Measurements from ENCODE around the gene PPP4R2. TPM values are rescaled to one million over a fixed set of nuclear protein-coding genes. Genes with fewer than 3 reads are reported as not detected.

The PPP4R2 gene
- total RNA-seq, 1 donor from 2014 or later = 65.7 TPM

DNA sequence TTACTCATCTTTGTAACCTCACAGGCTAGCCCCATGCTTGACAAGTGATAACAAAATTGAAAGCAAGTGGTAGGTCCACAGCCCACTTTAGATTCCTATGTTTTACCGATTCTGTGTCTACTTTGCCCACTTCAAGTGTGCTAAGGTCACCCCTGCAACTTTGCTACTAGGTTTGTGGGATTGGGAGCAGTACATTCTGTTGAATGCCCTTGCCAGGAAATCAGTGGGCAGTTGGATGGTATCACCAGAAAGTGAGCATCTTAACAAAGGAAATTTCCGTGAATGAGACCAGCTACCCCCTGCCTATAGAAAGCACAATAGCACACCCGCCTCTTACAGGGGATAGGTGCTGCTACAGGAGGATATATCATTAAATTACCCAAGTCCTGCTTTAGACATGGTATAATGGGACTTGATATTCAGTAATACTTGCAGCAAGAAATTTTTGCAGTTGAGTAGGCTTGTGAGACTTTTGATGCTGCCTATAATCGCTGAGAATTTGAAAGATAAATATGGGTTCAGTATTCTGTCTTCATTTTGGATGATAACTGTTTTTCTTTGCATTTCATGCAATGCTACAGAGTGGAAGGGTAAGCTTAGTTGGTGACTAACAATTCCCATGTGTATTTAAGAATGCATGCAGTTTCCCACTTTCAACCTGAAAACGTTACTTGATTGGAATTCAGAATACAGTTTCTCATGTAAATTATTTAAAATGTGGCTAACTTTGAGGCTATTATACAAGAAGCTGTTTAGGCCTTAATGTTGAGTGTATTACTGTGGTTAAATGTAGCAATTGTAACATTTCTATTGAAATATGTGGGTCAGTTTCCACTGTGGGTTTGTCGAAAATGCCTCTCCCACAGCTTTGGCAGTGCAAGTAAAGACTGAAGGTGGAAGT lies 74.3 kb downstream of the PPP4R2 start:
- H3K4me1 ChIP-seq = no peaks in the 10 kb centered on the region
- DNase-seq (no peak), ATAC-seq (no peak)
- no peaks in the 10 kb centered on the region for H3K27me3 ChIP-seq
- H3K36me3 ChIP-seq = peaks cover 14% of the 10 kb centered on the region
- H3K9me3 ChIP-seq = no peaks in the 10 kb centered on the region
- no peak overlapping the region for H3K4me3 ChIP-seq
- intact Hi-C loops (cut with DNase I) = no loop called here
- TF ChIP-seq, protein P1, sequence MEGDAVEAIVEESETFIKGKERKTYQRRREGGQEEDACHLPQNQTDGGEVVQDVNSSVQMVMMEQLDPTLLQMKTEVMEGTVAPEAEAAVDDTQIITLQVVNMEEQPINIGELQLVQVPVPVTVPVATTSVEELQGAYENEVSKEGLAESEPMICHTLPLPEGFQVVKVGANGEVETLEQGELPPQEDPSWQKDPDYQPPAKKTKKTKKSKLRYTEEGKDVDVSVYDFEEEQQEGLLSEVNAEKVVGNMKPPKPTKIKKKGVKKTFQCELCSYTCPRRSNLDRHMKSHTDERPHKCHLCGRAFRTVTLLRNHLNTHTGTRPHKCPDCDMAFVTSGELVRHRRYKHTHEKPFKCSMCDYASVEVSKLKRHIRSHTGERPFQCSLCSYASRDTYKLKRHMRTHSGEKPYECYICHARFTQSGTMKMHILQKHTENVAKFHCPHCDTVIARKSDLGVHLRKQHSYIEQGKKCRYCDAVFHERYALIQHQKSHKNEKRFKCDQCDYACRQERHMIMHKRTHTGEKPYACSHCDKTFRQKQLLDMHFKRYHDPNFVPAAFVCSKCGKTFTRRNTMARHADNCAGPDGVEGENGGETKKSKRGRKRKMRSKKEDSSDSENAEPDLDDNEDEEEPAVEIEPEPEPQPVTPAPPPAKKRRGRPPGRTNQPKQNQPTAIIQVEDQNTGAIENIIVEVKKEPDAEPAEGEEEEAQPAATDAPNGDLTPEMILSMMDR (IDR thresholded peaks at IDR 0.05) = no peak
- no peak overlapping the region for H3K27ac ChIP-seq

DNA sequence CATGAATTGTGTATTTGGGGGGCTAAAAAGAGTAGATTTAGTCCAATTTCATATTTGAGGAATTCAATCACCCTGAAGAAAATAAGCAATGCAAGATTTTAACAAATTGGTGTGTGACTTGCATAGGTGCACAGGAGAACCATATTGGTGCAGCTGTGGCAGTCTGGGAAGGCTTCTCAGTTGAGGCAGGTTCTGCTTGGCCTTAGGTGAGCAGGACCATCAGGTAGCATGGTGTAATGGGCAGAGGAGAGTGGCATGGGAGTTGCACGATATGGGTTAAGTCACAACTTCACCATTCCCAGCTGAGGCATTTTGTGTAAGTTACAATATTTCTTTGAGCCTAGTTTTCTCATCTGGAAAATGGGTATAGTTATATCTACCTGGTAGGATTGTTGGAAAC lies 75.3 kb downstream of the PPP4R2 start:
- ATAC-seq = no peak
- no peaks in the 10 kb centered on the region for H3K27me3 ChIP-seq
- peaks cover 6% of the 10 kb centered on the region for H3K36me3 ChIP-seq
- H3K4me3 ChIP-seq = no peak overlapping the region
- TF ChIP-seq, protein P1 (IDR thresholded peaks at IDR 0.05) = no peak
- no peak for DNase-seq
- no peak overlapping the region for H3K27ac ChIP-seq
- intact Hi-C loops (cut with DNase I) = no loop called here
- no peaks in the 10 kb centered on the region for H3K4me1 ChIP-seq
- H3K9me3 ChIP-seq = no peaks in the 10 kb centered on the region

DNA sequence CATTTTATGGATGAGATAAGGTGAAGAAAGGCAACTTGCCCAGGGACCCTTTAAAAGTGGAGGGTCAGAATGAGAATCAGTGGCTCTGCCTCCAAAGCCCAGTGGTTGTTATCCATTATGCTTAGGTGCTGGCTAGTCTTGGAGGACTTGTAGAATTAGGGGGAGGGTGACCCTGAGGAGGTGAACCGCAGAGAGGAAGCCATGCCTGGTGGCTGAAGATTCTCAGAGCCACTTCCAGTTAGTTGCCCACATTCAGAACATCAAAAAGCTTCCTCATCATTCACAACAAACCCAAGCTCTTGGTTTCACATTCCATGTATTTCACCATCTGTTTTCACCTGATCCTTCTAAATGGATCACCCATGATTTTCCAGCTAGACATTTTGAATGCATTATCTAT lies 76.0 kb downstream of the PPP4R2 start:
- H3K27me3 ChIP-seq = no peaks in the 10 kb centered on the region
- intact Hi-C loops (cut with DNase I) = no loop called here
- ATAC-seq (no peak), DNase-seq (no peak)
- H3K4me3 ChIP-seq = no peak overlapping the region
- H3K9me3 ChIP-seq = no peaks in the 10 kb centered on the region
- no peak overlapping the region for H3K27ac ChIP-seq
- TF ChIP-seq, protein P1 (IDR thresholded peaks at IDR 0.05) = no peak
- no peaks in the 10 kb centered on the region for H3K4me1 ChIP-seq
- H3K36me3 ChIP-seq = no peaks in the 10 kb centered on the region

DNA sequence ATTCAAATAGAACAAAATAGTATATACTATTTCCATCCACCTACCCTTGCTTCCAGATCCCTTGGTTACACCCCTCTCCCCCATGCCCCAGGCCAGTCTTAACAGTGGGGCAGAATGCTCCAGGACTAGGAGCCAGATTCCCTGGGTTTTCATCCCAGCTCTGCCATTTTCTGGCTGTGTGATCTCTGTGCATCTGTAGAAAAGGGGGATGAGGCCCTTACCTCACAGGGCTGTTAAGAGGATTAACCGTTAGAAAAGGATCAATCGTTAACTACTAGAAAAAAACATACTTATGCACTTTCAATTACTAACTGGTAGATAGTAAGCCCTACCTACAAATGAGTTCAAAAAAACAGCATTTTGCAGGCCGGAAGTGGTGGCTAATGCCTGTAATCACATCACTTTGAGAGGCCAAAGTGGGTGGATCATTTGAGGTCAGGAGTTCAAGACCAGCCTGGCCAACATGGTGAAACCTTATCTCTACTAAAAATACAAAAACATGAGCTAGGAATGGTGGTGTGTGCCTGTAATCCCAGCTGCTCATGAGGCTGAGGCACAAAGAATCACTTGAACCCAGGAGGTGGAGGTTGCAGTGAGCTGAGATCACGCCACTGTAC lies 76.6 kb downstream of the PPP4R2 start:
- no peak for ATAC-seq
- TF ChIP-seq, protein P1 (IDR thresholded peaks at IDR 0.05) = no peak
- Histone ChIP-seq H3K27me3 (no peaks in the 10 kb centered on the region), H3K27ac (no peak overlapping the region), H3K4me1 (no peaks in the 10 kb centered on the region), H3K36me3 (no peaks in the 10 kb centered on the region), H3K9me3 (no peaks in the 10 kb centered on the region), H3K4me3 (no peak overlapping the region)
- no peak for DNase-seq
- intact Hi-C loops (cut with DNase I) = no loop called here

DNA sequence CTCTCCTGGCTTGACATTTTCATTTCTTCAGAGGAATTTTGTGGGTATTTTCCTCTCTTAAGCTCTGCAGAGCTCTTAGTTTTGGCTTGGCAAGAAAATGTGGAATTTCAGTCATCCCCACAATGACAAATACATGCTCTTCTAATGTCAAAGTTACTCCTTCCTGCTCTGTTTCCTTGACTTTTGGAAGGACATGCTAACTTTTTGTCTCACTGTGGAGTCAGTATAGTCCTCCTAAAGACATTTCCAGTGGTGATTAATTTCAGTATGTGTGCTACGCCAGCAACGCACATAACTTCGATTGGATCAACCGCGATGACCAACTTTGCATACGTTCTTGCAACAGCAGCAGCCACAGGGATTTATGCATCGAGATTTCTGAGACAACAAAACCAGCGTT lies 78.2 kb downstream of the PPP4R2 start:
- H3K9me3 ChIP-seq = no peaks in the 10 kb centered on the region
- no peaks in the 10 kb centered on the region for H3K4me1 ChIP-seq
- no peak for DNase-seq
- H3K36me3 ChIP-seq = no peaks in the 10 kb centered on the region
- TF ChIP-seq, protein P1 (IDR thresholded peaks at IDR 0.05) = no peak
- no peak overlapping the region for H3K4me3 ChIP-seq
- intact Hi-C loops (cut with DNase I) = no loop called here
- ATAC-seq = no peak
- H3K27me3 ChIP-seq = no peaks in the 10 kb centered on the region
- H3K27ac ChIP-seq = no peak overlapping the region

All from upper lobe of right lung (tissue), 1 donor.